Fibroblast of skin of scalp (primary cell): ENCODE results near the gene CRYBA4.

Experiments
- DNase-seq: peaks from one replicate; pipeline ENCODE4 v3.0.0-alpha.2; 2013

Gene CRYBA4

GRCh38 chr22:26662160-26662559, 40.4 kb downstream of the CRYBA4 start:
- no peak for DNase-seq

GRCh38 chr22:26663374-26663923, 41.7 kb downstream of the CRYBA4 start:
- no peak for DNase-seq

GRCh38 chr22:26665813-26666231, 44.1 kb downstream of the CRYBA4 start:
- DNase-seq: peak; percentile 75

- DNase-seq: no peak
These were observed 45.4 kb downstream of the CRYBA4 start for GRCh38 chr22:26667140-26667539.

- peak; percentile 62 for DNase-seq
These were observed 47.3 kb downstream of the CRYBA4 start for GRCh38 chr22:26669060-26669481.

GRCh38 chr22:26670459-26670858, 48.7 kb downstream of the CRYBA4 start:
- no peak for DNase-seq

GRCh38 chr22:26671317-26672059, 49.7 kb downstream of the CRYBA4 start:
- no peak for DNase-seq

GRCh38 chr22:26672060-26672471, 50.3 kb downstream of the CRYBA4 start:
- DNase-seq: no peak

- peak; percentile 98 for DNase-seq
These were observed 51.1 kb downstream of the CRYBA4 start for GRCh38 chr22:26672590-26673468.

- DNase-seq: peak; percentile 31
These were observed 51.7 kb downstream of the CRYBA4 start for GRCh38 chr22:26673486-26673885.

GRCh38 chr22:26674211-26675190, 52.7 kb downstream of the CRYBA4 start:
- DNase-seq: no peak

- DNase-seq: no peak
These were observed 54.0 kb downstream of the CRYBA4 start for GRCh38 chr22:26675687-26676268.

- no peak for DNase-seq
These were observed 55.5 kb downstream of the CRYBA4 start for GRCh38 chr22:26677217-26677616.

GRCh38 chr22:26679003-26679629, 57.4 kb downstream of the CRYBA4 start:
- DNase-seq: peak; percentile 87
